GM19395 (cell line): ENCODE data around the gene PTGIR.

Source experiments
- ATAC-seq: cut with Tn5 transposase; IDR thresholded peaks from one replicate; pipeline ENCODE4 v1.9.1; 2021; ENCODE audit warnings: mild to moderate bottlenecking, moderate library complexity; ENCODE audit not compliant: unreplicated experiment

PTGIR gene

GRCh38 chr19:46601318-46602224 lies 23.3 kb downstream of the PTGIR start, which contains the start of gene CALM3:
TSS of gene CALM3 (plus strand) at chr19:46601330. CDS start at chr19:46601435, 105 bp downstream.
- no peak for ATAC-seq

- peak; percentile 85 for ATAC-seq
These were observed 24.2 kb downstream of the PTGIR start for GRCh38 chr19:46600384-46601317.

- ATAC-seq: no peak
These were observed 25.0 kb downstream of the PTGIR start for GRCh38 chr19:46599716-46600373.

- ATAC-seq: no peak
These were observed 26.4 kb downstream of the PTGIR start for GRCh38 chr19:46598372-46598917.

- no peak for ATAC-seq
These were observed 28.9 kb downstream of the PTGIR start for GRCh38 chr19:46596008-46596407.

GRCh38 chr19:46591870-46592269 lies 33.0 kb downstream of the PTGIR start:
- ATAC-seq: no peak

- ATAC-seq: no peak
These were observed 33.6 kb downstream of the PTGIR start for GRCh38 chr19:46591254-46591653.

- no peak for ATAC-seq
These were observed 37.0 kb downstream of the PTGIR start for GRCh38 chr19:46587861-46588260.

- ATAC-seq: no peak
These were observed 38.6 kb downstream of the PTGIR start for GRCh38 chr19:46586294-46586693.

- ATAC-seq: no peak
These were observed 39.4 kb downstream of the PTGIR start for GRCh38 chr19:46585539-46585938.

- no peak for ATAC-seq
These were observed 44.6 kb downstream of the PTGIR start for GRCh38 chr19:46580247-46580646.

GRCh38 chr19:46579361-46579879 lies 45.5 kb downstream of the PTGIR start:
- ATAC-seq: no peak

GRCh38 chr19:46578450-46578849 lies 46.4 kb downstream of the PTGIR start:
- no peak for ATAC-seq

GRCh38 chr19:46574533-46574932 lies 50.4 kb downstream of the PTGIR start:
- no peak for ATAC-seq

- ATAC-seq: no peak
These were observed 51.0 kb downstream of the PTGIR start for GRCh38 chr19:46573679-46574498.

GRCh38 chr19:46571495-46571894 lies 53.4 kb downstream of the PTGIR start:
- ATAC-seq: no peak
